ENCODE measurements around the gene ENTREP3.
"Not testable (repeated sequence)": the region's sequence is repeated elsewhere in the genome, so short reads cannot be mapped to it uniquely, and the experiment has no call there.

The ENTREP3 gene

GRCh38 chr1:155255243-155256007 is at the start of gene ENTREP3:
Gene ENTREP3, minus strand, starts transcription at chr1:155255483. Its CDS starts 606 bp downstream, at chr1:155254877.
- peak; percentile 55 to 74 for DNase-seq (ENCODE audit: low read depth in 1 of 2, low spot score in 1 of 2)

GRCh38 chr1:155304558-155305063 is 49.3 kb upstream of the ENTREP3 start:
- DNase-seq (ENCODE audit: low read depth in 1 of 2, low spot score in 1 of 2): no peak

GRCh38 chr1:155301342-155301841 is 46.1 kb upstream of the ENTREP3 start, which contains the start of gene PKLR:
Gene PKLR, minus strand, starts transcription at chr1:155301438. Its CDS starts 43 bp downstream, at chr1:155301395.
- no peak for DNase-seq (ENCODE audit: low read depth in 1 of 2, low spot score in 1 of 2)

- DNase-seq (ENCODE audit: low read depth in 1 of 2, low spot score in 1 of 2): no peak
Observed at GRCh38 chr1:155300553-155301329, 45.5 kb upstream of the ENTREP3 start.

- DNase-seq (ENCODE audit: low read depth in 1 of 2, low spot score in 1 of 2): no peak
Observed at GRCh38 chr1:155300024-155300423, 44.7 kb upstream of the ENTREP3 start.

- DNase-seq (ENCODE audit: low read depth in 1 of 2, low spot score in 1 of 2): no peak
Observed at GRCh38 chr1:155297384-155297783, 42.1 kb upstream of the ENTREP3 start.

- DNase-seq (ENCODE audit: low read depth in 1 of 2, low spot score in 1 of 2): no peak
Observed at GRCh38 chr1:155296661-155297060, 41.4 kb upstream of the ENTREP3 start.

GRCh38 chr1:155295942-155296267 is 40.6 kb upstream of the ENTREP3 start:
- no peak for DNase-seq (ENCODE audit: low read depth in 1 of 2, low spot score in 1 of 2)

- DNase-seq (ENCODE audit: low read depth in 1 of 2, low spot score in 1 of 2): no peak
Observed at GRCh38 chr1:155295183-155295941, 40.1 kb upstream of the ENTREP3 start.

- no peak for DNase-seq (ENCODE audit: low read depth in 1 of 2, low spot score in 1 of 2)
Observed at GRCh38 chr1:155294520-155295182, 39.4 kb upstream of the ENTREP3 start.

GRCh38 chr1:155293086-155293749 is 37.9 kb upstream of the ENTREP3 start:
- DNase-seq (ENCODE audit: low read depth in 1 of 2, low spot score in 1 of 2): no peak

- DNase-seq (ENCODE audit: low read depth in 1 of 2, low spot score in 1 of 2): not testable (repeated sequence)
Observed at GRCh38 chr1:155291006-155291405, 35.7 kb upstream of the ENTREP3 start.

- no peak for DNase-seq (ENCODE audit: low read depth in 1 of 2, low spot score in 1 of 2)
Observed at GRCh38 chr1:155287987-155288543, 32.8 kb upstream of the ENTREP3 start.

- DNase-seq (ENCODE audit: low read depth in 1 of 2, low spot score in 1 of 2): no peak
Observed at GRCh38 chr1:155286544-155286943, 31.3 kb upstream of the ENTREP3 start.

GRCh38 chr1:155285631-155286044 is 30.4 kb upstream of the ENTREP3 start:
- DNase-seq (ENCODE audit: low read depth in 1 of 2, low spot score in 1 of 2): no peak

GRCh38 chr1:155285063-155285462 is 29.8 kb upstream of the ENTREP3 start:
- DNase-seq (ENCODE audit: low read depth in 1 of 2, low spot score in 1 of 2): no peak

- DNase-seq (ENCODE audit: low read depth in 1 of 2, low spot score in 1 of 2): no peak
Observed at GRCh38 chr1:155284476-155284875, 29.2 kb upstream of the ENTREP3 start.

GRCh38 chr1:155282488-155283091 is 27.3 kb upstream of the ENTREP3 start:
- no peak for DNase-seq (ENCODE audit: low read depth in 1 of 2, low spot score in 1 of 2)

GRCh38 chr1:155279268-155279667 is 24.0 kb upstream of the ENTREP3 start:
- no peak for DNase-seq (ENCODE audit: low read depth in 1 of 2, low spot score in 1 of 2)

Data from activated CD4-positive, alpha-beta T cell treated with anti-CD3 and anti-CD28 coated beads, Interleukin-2, amount 50 U/mL, for 24 hours (primary cell).